GM11168 (cell line): ENCODE measurements around the gene ZNF808.
"Not testable (repeated sequence)": the region's sequence is repeated elsewhere in the genome, so short reads cannot be mapped to it uniquely, and the experiment has no call there.

Experiments
- in situ Hi-C: fragments of 300-500 bp; cut with MboI; formaldehyde crosslinking; loops from one replicate; pipeline ENCODE4 v1.12.0; 2022; ENCODE audit warnings: low sequenced_read_pairs; ENCODE audit not compliant: unreplicated experiment

Gene ZNF808

GRCh38 chr19:52585604-52586003 lies 58.1 kb downstream of the ZNF808 start:
- in situ Hi-C loops, result no loop called here

- in situ Hi-C loops, result no loop called here
These were observed 63.3 kb downstream of the ZNF808 start for GRCh38 chr19:52590728-52591127.

- in situ Hi-C loops, result no loop called here
These were observed 64.8 kb downstream of the ZNF808 start for GRCh38 chr19:52592301-52592700.

- in situ Hi-C loops, result not testable (repeated sequence)
These were observed 66.0 kb downstream of the ZNF808 start for GRCh38 chr19:52593441-52593840.

GRCh38 chr19:52599241-52599640 lies 71.8 kb downstream of the ZNF808 start:
- in situ Hi-C loops, result no loop called here

GRCh38 chr19:52600639-52601024 lies 73.2 kb downstream of the ZNF808 start:
- in situ Hi-C loops, result no loop called here

GRCh38 chr19:52601025-52601973 lies 73.8 kb downstream of the ZNF808 start:
- in situ Hi-C loops, result no loop called here

- in situ Hi-C loops, result not testable (repeated sequence)
These were observed 74.5 kb downstream of the ZNF808 start for GRCh38 chr19:52601974-52602366.

GRCh38 chr19:52602941-52603340 lies 75.5 kb downstream of the ZNF808 start:
- in situ Hi-C loops, result no loop called here

- in situ Hi-C loops, result no loop called here
These were observed 76.2 kb downstream of the ZNF808 start for GRCh38 chr19:52603558-52604207.
